ENCODE data around the gene HHLA2.

DNA sequence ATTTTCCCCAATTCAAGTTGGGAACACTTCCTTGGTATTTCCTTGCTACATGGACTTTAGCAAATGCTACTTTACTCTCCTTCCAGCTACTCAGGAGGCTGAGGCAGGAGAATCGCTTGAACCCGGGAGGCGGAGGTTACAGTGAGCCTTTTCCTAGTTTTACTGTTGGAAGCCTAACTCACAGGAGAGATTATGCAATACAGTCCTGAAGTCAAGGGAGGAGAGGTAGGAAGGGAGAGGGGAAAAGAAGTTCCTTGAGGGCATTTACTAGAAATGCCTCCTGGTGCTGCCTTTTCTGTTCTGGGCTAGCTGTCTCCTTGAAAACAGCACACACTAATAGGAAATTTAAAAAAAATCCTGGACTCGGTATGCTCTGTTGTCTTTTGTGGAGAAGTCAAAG, 6.2 kb downstream of the HHLA2 start:
- TF ChIP-seq GATA2 (IDR thresholded peaks at IDR 0.05; ENCODE audit: low read depth, low read length) (no peak), GATA3 (IDR thresholded peaks at IDR 0.05; ENCODE audit: low read depth, low read length) (no peak)

Data from SH-SY5Y (cell line).